Tibial artery (tissue), 4 donors: ENCODE results near the gene CAPN5.

Experiments
- DNase-seq, 2 donors: peaks; one replicate each; pipeline ENCODE4 v3.0.0-alpha.2; 2019
- H3K27ac ChIP-seq, 2 donors: fragments of 200-600 bp; sonication (generic) in 1 of 2; 1 replicate in 1 of 2; 2 replicates in 1 of 2; pipeline ENCODE4 v1.5.1; 2018 to 2019; ENCODE audit warnings: mild to moderate bottlenecking in 1 of 2
- H3K27me3 ChIP-seq, 2 donors: fragments of 200-600 bp; sonication (generic) in 1 of 2; one replicate each; pipeline versions ENCODE4 v1.5.1 to v1.6.0; 2016 to 2019
- H3K36me3 ChIP-seq, 3 donors: fragments of 200-600 bp; sonication (generic) in 2 of 3; one replicate each; pipeline ENCODE4 v1.5.1; 2016 to 2019; ENCODE audit warnings: mild to moderate bottlenecking in 2 of 3
- H3K4me1 ChIP-seq, 4 donors: fragments of 200-600 bp; sonication (generic) in 2 of 4; 1 replicate in 3 of 4; 2 replicates in 1 of 4; pipeline ENCODE4 v1.5.1; 2016 to 2019
- H3K4me3 ChIP-seq, 2 donors: fragments of 200-600 bp; sonication (generic) in 1 of 2; 1 replicate in 1 of 2; 2 replicates in 1 of 2; pipeline ENCODE4 v1.5.1; 2018 to 2019; ENCODE audit warnings: mild to moderate bottlenecking in 2 of 2
- H3K9me3 ChIP-seq, 3 donors: fragments of 200-600 bp; sonication (generic) in 1 of 3; one replicate each; pipeline ENCODE4 v1.5.1; 2016 to 2019
- intact Hi-C: fragments of 100-400 bp; cut with DNase I; formaldehyde crosslinking; loops from one replicate; pipeline ENCODE4 v1.15.0; 2023; ENCODE audit warnings: low total_unique reads
- TF ChIP-seq, protein P1 (sequence below), 2 experiments: fragments of 200-600 bp in 1 of 2; fragments of 450-650 bp in 1 of 2; IDR thresholded peaks; one replicate each; pipeline ENCODE4 v1.5.1; 2017 to 2019; ENCODE audit warnings: antibody characterized with exemption in 2 of 2, mild to moderate bottlenecking in 1 of 2, moderate library complexity in 1 of 2

Gene CAPN5

DNA sequence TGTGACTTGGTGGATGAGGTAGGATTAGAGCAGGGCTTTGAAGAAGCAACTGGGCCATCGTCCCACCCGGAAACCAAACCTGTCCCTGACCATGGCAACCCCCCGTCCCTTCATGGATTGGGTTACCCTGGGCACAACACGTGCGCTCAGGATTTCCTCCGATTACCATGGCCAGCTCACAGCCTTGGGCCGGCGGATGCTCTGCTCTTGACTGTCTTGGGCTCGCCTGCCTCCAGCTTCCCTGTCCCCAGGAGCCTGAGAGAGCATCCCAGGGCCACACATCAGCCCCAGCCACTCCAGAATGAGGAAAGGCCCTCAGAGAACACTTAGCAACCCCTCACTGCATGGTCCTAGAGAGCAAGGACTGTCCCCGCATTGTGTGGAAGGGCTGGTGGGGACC lies 84.1 kb downstream of the CAPN5 start:
- peaks cover 0 to 18% (median 12%) of the 10 kb centered on the region in 4 donors for H3K4me1 ChIP-seq
- DNase-seq = no peak
- H3K9me3 ChIP-seq = no peaks in the 10 kb centered on the region
- no peaks in the 10 kb centered on the region for H3K36me3 ChIP-seq
- no peak overlapping the region for H3K27ac ChIP-seq
- TF ChIP-seq, protein P1, sequence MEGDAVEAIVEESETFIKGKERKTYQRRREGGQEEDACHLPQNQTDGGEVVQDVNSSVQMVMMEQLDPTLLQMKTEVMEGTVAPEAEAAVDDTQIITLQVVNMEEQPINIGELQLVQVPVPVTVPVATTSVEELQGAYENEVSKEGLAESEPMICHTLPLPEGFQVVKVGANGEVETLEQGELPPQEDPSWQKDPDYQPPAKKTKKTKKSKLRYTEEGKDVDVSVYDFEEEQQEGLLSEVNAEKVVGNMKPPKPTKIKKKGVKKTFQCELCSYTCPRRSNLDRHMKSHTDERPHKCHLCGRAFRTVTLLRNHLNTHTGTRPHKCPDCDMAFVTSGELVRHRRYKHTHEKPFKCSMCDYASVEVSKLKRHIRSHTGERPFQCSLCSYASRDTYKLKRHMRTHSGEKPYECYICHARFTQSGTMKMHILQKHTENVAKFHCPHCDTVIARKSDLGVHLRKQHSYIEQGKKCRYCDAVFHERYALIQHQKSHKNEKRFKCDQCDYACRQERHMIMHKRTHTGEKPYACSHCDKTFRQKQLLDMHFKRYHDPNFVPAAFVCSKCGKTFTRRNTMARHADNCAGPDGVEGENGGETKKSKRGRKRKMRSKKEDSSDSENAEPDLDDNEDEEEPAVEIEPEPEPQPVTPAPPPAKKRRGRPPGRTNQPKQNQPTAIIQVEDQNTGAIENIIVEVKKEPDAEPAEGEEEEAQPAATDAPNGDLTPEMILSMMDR (IDR thresholded peaks at IDR 0.05) = no peak
- H3K4me3 ChIP-seq = no peak overlapping the region
- intact Hi-C loops = no loop called here
- H3K27me3 ChIP-seq = peaks cover 0 to 15% of the 10 kb centered on the region in 2 donors

DNA sequence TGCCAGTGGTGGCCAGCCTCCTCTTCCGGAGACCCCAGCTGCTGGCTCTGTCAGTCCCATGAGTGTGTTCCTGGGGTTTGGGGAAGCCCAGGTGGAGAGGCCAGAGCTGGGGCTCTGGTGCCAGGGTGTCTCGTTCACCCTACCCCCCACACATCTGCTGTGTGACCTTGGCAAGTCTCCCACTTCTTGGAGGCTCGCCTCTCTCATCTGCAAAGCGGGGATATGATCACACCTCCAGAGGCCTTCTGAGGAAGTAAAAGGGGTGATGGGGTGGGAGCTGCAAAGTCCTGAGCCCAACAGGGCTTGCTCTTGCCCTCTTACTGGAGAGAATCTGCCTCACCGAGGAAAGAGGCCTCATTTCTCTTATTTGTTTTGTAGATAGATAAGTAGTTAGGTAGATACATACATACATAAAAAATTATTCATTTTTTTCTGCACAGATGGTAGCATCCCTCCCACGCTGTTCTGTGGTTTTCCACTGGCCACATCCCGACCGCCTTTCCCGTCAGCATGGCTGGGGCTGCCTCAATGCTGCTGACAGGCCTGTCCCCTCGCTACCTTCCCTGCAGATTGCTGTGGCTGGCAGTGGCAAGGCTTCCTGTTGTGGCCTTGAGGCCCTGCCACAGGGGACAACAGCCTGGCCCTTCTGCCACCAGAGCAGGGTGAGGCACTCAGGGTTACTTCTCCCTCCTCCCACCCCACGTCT lies 85.2 kb downstream of the CAPN5 start:
- H3K36me3 ChIP-seq = no peaks in the 10 kb centered on the region
- peaks cover 0 to 18% (median 12%) of the 10 kb centered on the region in 4 donors for H3K4me1 ChIP-seq
- no peak for DNase-seq
- H3K27me3 ChIP-seq = peaks cover 0 to 5% of the 10 kb centered on the region in 2 donors
- H3K27ac ChIP-seq = no peak overlapping the region
- no peaks in the 10 kb centered on the region for H3K9me3 ChIP-seq
- TF ChIP-seq, protein P1 (IDR thresholded peaks at IDR 0.05) = no peak
- intact Hi-C loops = no loop called here
- no peak overlapping the region for H3K4me3 ChIP-seq

DNA sequence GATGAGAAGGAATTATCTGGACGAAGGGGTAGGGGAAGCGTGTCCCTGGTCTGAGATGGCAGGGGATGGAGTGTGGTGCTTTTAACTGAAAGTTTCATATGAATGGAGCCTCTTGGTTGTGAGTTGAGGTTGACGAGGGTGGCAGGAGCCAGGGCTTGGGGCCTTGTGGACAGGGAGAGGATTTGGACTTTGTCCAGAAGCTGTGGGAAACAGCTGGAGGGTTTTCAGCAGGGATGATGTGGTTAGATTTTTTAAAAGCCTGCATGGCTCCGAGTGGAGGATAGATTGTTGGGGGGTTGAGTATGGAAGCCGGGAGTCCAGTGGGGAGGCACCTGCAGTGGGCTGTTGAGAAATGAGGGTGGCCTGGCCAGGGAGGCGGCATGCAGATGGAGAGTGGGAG lies 86.1 kb downstream of the CAPN5 start:
- Histone ChIP-seq H3K9me3 (no peaks in the 10 kb centered on the region), H3K36me3 (no peaks in the 10 kb centered on the region), H3K27me3 (peaks cover 0 to under 1% of the 10 kb centered on the region in 2 donors), H3K4me1 (peaks cover 0 to 18% (median 12%) of the 10 kb centered on the region in 4 donors), H3K4me3 (no peak overlapping the region), H3K27ac (no peak overlapping the region)
- TF ChIP-seq, protein P1 (IDR thresholded peaks at IDR 0.05) = no peak
- intact Hi-C loops = no loop called here
- no peak for DNase-seq

DNA sequence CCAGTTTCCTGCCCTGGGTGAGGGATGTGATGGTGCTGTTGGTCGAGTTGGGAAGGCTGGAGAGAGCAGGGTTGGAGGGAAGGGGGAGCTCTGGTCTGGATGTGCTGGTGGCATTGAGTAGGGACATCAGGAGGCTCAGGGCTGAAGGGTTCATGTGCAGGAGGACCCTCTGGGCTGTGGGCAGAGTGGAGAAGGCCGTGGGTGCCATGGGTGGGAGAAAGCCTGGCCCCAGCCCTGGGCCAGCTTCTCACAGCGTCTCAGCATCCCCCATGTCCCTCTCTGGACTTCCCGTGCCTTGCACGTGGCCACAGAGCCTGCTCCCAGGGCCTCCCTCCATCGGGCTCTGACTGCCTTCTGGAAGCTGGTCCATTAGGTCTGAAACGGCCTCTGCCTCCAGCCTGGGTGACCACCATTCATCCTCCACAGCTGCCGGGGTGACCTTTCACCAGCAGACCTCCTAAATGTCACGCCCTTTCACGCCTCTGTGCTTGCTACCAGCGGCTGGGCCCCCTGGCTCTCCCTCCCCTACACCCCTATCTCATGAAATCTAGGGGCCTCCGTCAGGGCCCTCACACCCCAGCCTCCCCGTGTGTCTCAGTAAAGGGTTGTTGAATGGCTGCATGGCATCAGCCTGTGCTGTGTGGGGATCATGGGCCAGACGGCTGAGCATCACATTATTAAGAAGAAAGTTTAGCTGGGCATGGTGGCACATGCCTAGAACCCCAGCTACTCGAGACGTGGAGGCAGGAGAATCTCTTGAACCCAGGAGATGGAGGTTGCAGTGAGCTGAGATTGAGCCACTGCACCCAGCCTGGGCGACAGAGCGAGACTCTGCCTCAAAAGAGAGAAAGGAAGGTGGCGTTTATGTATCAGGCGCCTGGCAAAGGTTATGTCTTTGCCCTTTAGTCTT lies 86.8 kb downstream of the CAPN5 start:
- intact Hi-C loops = no loop called here
- TF ChIP-seq, protein P1 (IDR thresholded peaks at IDR 0.05) = no peak
- Histone ChIP-seq H3K4me1 (peaks cover 0 to 18% (median 12%) of the 10 kb centered on the region in 4 donors), H3K27ac (no peak overlapping the region), H3K9me3 (no peaks in the 10 kb centered on the region), H3K36me3 (no peaks in the 10 kb centered on the region), H3K4me3 (no peak overlapping the region), H3K27me3 (no peaks in the 10 kb centered on the region)
- no peak for DNase-seq

DNA sequence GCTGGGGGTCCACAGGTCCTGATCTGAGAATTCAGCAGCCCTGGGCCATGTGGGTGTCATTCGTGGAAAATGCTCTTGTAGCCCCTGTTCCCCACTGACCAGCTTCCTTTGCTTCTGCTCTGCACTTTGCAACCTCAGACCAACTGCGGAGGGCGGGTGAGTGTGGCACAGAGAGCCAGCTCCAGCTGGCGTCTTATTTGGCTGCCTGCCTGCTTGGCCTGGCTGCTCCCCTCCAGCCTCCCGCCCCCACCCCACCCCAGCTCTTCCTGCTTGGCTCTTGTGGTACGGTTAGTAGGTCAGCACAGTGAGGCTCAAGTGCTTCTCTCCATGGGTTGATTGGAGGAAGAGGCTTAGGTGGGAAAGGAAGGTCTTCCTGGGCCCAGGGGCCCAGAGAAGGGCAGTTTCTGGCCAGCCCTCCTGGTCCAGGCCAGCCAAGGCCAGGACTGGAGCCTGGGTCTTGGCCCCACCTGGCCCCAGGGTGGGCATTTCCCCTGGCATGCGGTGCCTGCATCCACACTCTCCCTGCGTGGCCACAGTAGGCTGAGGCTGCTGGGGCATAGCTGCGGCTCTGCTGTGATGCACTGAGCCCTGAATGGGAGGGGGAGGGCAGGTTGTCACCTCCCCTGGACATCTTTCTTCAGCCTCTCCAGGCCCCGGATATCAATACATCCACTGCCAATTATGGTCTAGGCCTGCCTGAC lies 87.8 kb downstream of the CAPN5 start:
- TF ChIP-seq, protein P1 (IDR thresholded peaks at IDR 0.05) = no peak
- Histone ChIP-seq H3K9me3 (no peaks in the 10 kb centered on the region), H3K36me3 (no peaks in the 10 kb centered on the region), H3K27ac (no peak overlapping the region), H3K4me1 (peaks cover 0 to 18% (median 12%) of the 10 kb centered on the region in 4 donors), H3K27me3 (no peaks in the 10 kb centered on the region), H3K4me3 (no peak overlapping the region)
- peak in 1 of 2 donors; percentile 58 for DNase-seq
- intact Hi-C loops = no loop called here
